B cell (primary cell): ENCODE results near the gene RNF150.

Experiments used
- EZH2 ChIP-seq: IDR thresholded peaks from 2 replicates; pipeline ENCODE4 v1.6.1; 2012; ENCODE audit warnings: borderline replicate concordance, low read depth, mild to moderate bottlenecking, moderate library complexity, low read length; ENCODE audit not compliant: insufficient read depth, poor library complexity, severe bottlenecking
- TF ChIP-seq, protein P1 (sequence below): fragments of 200-600 bp; IDR thresholded peaks from one replicate; pipeline ENCODE4 v1.8.0; 2022; ENCODE audit warnings: antibody characterized with exemption, mild to moderate bottlenecking

DNA sequence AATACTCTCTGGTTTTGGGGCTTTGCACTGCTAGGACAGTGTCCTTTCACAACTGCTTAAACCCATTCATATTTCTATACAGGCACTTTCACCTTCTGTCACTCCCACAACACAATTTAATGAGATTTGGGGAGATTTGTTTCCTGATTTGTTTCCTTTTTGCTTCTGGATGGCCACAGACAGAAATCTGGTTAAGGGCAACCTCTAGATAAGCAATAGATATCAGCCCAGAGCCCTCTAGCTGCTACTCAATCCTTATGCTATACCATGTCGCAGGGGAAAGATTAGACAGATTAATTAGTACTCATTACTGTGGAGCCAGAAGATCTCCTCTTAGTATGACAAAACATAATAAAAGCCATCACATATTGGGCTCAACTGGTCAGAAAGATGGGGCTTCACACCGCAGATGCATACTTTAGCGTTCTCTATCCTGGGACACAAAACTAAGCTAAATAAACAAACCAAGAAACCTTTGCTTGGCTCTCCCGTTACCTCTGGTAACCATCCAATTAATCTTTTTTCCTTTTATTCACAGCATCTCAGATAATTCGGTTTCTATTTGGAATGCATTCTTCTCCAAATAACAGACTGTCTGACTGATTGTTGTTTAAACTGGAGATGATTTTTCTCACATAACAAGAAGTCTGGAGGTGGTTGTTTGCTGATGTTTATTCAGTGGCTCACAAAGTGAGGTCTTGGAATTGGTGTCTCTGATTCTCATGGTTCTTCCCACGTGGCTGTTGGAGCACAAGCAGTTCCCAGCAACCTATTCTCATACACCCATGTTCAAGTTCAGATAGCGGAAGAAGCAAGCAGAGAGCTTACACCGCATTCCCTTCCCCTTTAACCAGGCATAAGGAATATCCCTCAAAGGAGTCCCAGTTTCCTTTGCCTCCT, 46.5 kb upstream of the RNF150 start:
- TF ChIP-seq, protein P1, sequence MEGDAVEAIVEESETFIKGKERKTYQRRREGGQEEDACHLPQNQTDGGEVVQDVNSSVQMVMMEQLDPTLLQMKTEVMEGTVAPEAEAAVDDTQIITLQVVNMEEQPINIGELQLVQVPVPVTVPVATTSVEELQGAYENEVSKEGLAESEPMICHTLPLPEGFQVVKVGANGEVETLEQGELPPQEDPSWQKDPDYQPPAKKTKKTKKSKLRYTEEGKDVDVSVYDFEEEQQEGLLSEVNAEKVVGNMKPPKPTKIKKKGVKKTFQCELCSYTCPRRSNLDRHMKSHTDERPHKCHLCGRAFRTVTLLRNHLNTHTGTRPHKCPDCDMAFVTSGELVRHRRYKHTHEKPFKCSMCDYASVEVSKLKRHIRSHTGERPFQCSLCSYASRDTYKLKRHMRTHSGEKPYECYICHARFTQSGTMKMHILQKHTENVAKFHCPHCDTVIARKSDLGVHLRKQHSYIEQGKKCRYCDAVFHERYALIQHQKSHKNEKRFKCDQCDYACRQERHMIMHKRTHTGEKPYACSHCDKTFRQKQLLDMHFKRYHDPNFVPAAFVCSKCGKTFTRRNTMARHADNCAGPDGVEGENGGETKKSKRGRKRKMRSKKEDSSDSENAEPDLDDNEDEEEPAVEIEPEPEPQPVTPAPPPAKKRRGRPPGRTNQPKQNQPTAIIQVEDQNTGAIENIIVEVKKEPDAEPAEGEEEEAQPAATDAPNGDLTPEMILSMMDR: no peak
- no peak for TF ChIP-seq EZH2
